GM12892 (cell line): ENCODE data around the gene RUNDC3A.

Experiments used
- POLR2A ChIP-seq: IDR thresholded peaks from 2 replicates; pipeline ENCODE4 v1.6.1; 2011; ENCODE audit warnings: low read depth, low read length, control low read depth
- POLR2AphosphoS5 ChIP-seq: IDR thresholded peaks from 2 replicates; pipeline ENCODE4 v1.6.1; 2011; ENCODE audit warnings: low read depth, low read length, control low read depth
- TAF1 ChIP-seq: IDR thresholded peaks from 2 replicates; pipeline ENCODE4 v1.6.1; 2011; ENCODE audit warnings: low read depth, mild to moderate bottlenecking, control low read depth, low read length, borderline replicate concordance

DNA sequence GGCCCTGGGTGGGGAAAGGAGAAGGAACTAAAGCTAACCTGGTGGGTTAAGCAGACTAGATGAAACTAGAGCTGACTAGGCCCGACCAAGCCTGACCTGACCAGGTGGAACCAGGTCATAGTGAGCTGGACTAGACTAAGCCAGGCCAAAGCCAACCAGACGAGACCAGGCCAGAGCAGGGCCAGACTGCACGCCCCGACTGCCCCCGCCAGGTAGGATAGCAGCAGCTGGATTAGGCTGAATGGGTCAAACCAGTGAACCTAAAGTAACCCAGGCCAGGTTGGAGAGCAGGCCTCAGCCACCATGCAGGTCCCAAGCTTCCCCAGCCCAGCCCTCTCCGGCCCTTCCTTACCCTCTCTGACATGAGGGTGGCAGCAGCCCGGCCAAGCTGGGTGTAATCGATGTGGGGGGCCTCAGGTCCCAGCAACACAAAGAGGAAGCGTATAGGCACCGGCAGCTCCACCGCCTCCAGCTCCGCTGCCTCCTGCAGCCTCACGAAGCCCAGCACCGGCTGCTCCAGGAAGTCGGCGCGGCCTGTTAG lies 49.5 kb upstream of the RUNDC3A start:
- TF ChIP-seq POLR2AphosphoS5: no peak
- TF ChIP-seq TAF1: no peak
- TF ChIP-seq POLR2A: no peak
